C4-2B (cell line): ENCODE data around the gene AAK1.

Experiments used
- ZFX ChIP-seq: fragments of 450-650 bp; IDR thresholded peaks from 2 replicates; pipeline ENCODE4 v1.6.1; 2017
- TF ChIP-seq, protein P1 (sequence below): fragments of 450-650 bp; conservative IDR thresholded peaks from 2 replicates; pipeline ENCODE4 v1.5.1; 2017; ENCODE audit warnings: mild to moderate bottlenecking

DNA sequence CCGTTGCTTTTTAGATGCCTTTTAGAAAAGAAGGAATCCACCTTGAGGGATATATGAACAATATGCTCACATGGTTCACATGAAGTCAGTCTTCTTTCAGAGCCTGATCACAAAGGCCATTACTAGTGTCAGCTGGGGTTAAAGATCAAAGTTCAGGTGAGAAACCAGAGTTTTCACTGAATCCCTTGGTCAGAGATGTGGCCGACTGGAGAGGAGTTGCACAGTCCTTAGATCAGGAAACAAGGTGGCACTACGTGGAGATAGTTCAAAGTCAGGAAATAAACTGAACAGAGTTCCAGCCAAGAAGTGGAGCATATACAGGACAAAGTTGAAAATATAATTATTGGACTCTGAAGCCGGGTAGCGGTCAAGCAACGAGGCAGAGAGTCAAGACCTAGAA, 54.6 kb downstream of the AAK1 start:
- TF ChIP-seq, protein P1, sequence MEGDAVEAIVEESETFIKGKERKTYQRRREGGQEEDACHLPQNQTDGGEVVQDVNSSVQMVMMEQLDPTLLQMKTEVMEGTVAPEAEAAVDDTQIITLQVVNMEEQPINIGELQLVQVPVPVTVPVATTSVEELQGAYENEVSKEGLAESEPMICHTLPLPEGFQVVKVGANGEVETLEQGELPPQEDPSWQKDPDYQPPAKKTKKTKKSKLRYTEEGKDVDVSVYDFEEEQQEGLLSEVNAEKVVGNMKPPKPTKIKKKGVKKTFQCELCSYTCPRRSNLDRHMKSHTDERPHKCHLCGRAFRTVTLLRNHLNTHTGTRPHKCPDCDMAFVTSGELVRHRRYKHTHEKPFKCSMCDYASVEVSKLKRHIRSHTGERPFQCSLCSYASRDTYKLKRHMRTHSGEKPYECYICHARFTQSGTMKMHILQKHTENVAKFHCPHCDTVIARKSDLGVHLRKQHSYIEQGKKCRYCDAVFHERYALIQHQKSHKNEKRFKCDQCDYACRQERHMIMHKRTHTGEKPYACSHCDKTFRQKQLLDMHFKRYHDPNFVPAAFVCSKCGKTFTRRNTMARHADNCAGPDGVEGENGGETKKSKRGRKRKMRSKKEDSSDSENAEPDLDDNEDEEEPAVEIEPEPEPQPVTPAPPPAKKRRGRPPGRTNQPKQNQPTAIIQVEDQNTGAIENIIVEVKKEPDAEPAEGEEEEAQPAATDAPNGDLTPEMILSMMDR: no peak
- TF ChIP-seq ZFX: no peak
